K562 (cell line): Measurements from ENCODE around the gene CPLX3. TPM values are rescaled to one million over a fixed set of nuclear protein-coding genes. Genes with fewer than 3 reads are reported as not detected.

Experiments used
- BDP1 ChIP-seq: IDR thresholded peaks from 3 replicates; pipeline ENCODE4 v1.6.1; 2011; ENCODE audit not compliant: insufficient read length, insufficient read depth
- BRCA1 ChIP-seq, 2 experiments: fragments of 450-650 bp in 1 of 2; sonication (generic) in 1 of 2; formaldehyde crosslinking in 1 of 2; IDR thresholded peaks; 2 replicates each; pipeline versions ENCODE4 v1.5.0 to v1.6.1; 2017 to 2020; ENCODE audit warnings: mild to moderate bottlenecking in 1 of 2, missing genetic modification reagents in 1 of 2
- BRD4 ChIP-seq: fragments of 200-600 bp; sonication (generic); IDR thresholded peaks from 2 replicates; pipeline ENCODE4 v1.6.1; 2017; ENCODE audit warnings: inconsistent platforms
- CBX5 ChIP-seq: IDR thresholded peaks from 2 replicates; pipeline ENCODE4 v1.6.1; 2014; ENCODE audit warnings: low read depth, borderline replicate concordance
- DPF2 ChIP-seq: fragments of 450-650 bp; IDR thresholded peaks from 2 replicates; pipeline ENCODE4 v1.6.1; 2016
- HDAC1 ChIP-seq, 2 experiments: fragments of 450-650 bp; IDR thresholded peaks; 2 replicates each; pipeline ENCODE4 v1.6.1; 2016 to 2017; ENCODE audit warnings: inconsistent platforms in 1 of 2, mild to moderate bottlenecking in 1 of 2, moderate library complexity in 1 of 2
- HDGF ChIP-seq: fragments of 450-650 bp; IDR thresholded peaks from 2 replicates; pipeline ENCODE4 v1.6.1; 2016
- HOXB6 ChIP-seq: fragments of 250-450 bp; sonication (Bioruptor Pico); IDR thresholded peaks from 2 replicates; pipeline ENCODE4 v1.5.1; 2022; ENCODE audit warnings: mild to moderate bottlenecking, borderline replicate concordance
- MEF2A ChIP-seq: IDR thresholded peaks from 2 replicates; pipeline ENCODE4 v1.6.1; 2011; ENCODE audit warnings: low read depth, mild to moderate bottlenecking, low read length, moderate library complexity; ENCODE audit not compliant: control insufficient read depth
- MTA3 ChIP-seq: fragments of 450-650 bp; formaldehyde crosslinking; IDR thresholded peaks from 2 replicates; pipeline ENCODE4 v1.6.1; 2017; ENCODE audit warnings: mild to moderate bottlenecking, borderline replicate concordance
- NONO ChIP-seq, 2 experiments: fragments of 200-400 bp in 1 of 2; fragments of 450-650 bp in 1 of 2; formaldehyde crosslinking in 1 of 2; IDR thresholded peaks; 2 replicates each; pipeline ENCODE4 v1.6.1; 2017; ENCODE audit warnings: low read depth in 2 of 2, mild to moderate bottlenecking in 2 of 2, moderate library complexity in 2 of 2, low read length in 1 of 2
- PTRF ChIP-seq: fragments of 450-650 bp; IDR thresholded peaks from 2 replicates; pipeline ENCODE4 v1.6.1; 2016; ENCODE audit warnings: mild to moderate bottlenecking, missing genetic modification characterization, missing compliant biosample characterization
- RBM17 ChIP-seq: fragments of 200-400 bp; formaldehyde crosslinking; IDR thresholded peaks from 2 replicates; pipeline ENCODE4 v1.6.1; 2017; ENCODE audit warnings: low read depth, mild to moderate bottlenecking, low read length, borderline replicate concordance
- SAP30 ChIP-seq: fragments of 200-600 bp; sonication (generic); IDR thresholded peaks from 2 replicates; pipeline ENCODE4 v1.6.1; 2012; ENCODE audit warnings: borderline replicate concordance, low read depth, mild to moderate bottlenecking, moderate library complexity, low read length, control low read depth, inconsistent platforms; ENCODE audit not compliant: insufficient read depth, poor library complexity, severe bottlenecking
- SETDB1 ChIP-seq: IDR thresholded peaks from one replicate; pipeline ENCODE4 v1.6.1; 2012; ENCODE audit warnings: low read length, control low read depth, inconsistent platforms
- SIN3A ChIP-seq, 2 experiments: fragments of 150-350 bp in 1 of 2; IDR thresholded peaks; 2 replicates each; pipeline ENCODE4 v1.6.1; 2011 to 2016; ENCODE audit warnings: borderline replicate concordance in 2 of 2, low read depth in 2 of 2, low read length in 2 of 2, mild to moderate bottlenecking in 2 of 2, moderate library complexity in 2 of 2; ENCODE audit not compliant: control insufficient read depth in 1 of 2
- SMAD4 ChIP-seq: fragments of 250-450 bp; sonication (Bioruptor Pico); conservative IDR thresholded peaks from 2 replicates; pipeline ENCODE4 v1.8.0; 2021; ENCODE audit warnings: inconsistent platforms, mild to moderate bottlenecking, moderate library complexity
- SMARCC2 ChIP-seq: fragments of 450-650 bp; IDR thresholded peaks from 2 replicates; pipeline ENCODE4 v1.6.1; 2017; ENCODE audit warnings: antibody characterized with exemption, moderate library complexity, mild to moderate bottlenecking, low read depth
- SMARCE1 ChIP-seq: fragments of 450-650 bp; IDR thresholded peaks from 2 replicates; pipeline ENCODE4 v1.7.1; 2016; ENCODE audit warnings: mild to moderate bottlenecking
- SOX6 ChIP-seq: fragments of 450-650 bp; IDR thresholded peaks from 2 replicates; pipeline ENCODE4 v1.6.1; 2014; ENCODE audit warnings: mild to moderate bottlenecking
- YBX1 ChIP-seq: fragments of 450-650 bp; IDR thresholded peaks from 2 replicates; pipeline ENCODE4 v1.7.1; 2016; ENCODE audit warnings: mild to moderate bottlenecking
- ZC3H4 ChIP-seq: sonication (generic); formaldehyde crosslinking; IDR thresholded peaks from 2 replicates; pipeline ENCODE4 v1.9.0; 2021; ENCODE audit warnings: missing genetic modification reagents, borderline replicate concordance
- ZNF780A ChIP-seq: fragments of 250-450 bp; sonication (Bioruptor Pico); IDR thresholded peaks from 2 replicates; pipeline ENCODE4 v1.5.0; 2021; ENCODE audit warnings: mild to moderate bottlenecking
- ZNF785 ChIP-seq: fragments of 250-450 bp; sonication (Bioruptor Pico); IDR thresholded peaks from 2 replicates; pipeline ENCODE4 v1.4.0; 2020; ENCODE audit warnings: mild to moderate bottlenecking
- ZNF830 ChIP-seq: fragments of 250-450 bp; sonication (Bioruptor Pico); IDR thresholded peaks from 2 replicates; pipeline ENCODE4 v1.5.0; 2021; ENCODE audit warnings: mild to moderate bottlenecking
- polyA plus RNA-seq, 8 experiments: library from polyadenylated mRNA; depleted of rRNA in 4 of 8; stranded (reverse) in 5 of 8; unstranded in 3 of 8; fragments of >200 nt; fragmentation: Nextera tagmentation in 2 of 8; fragmentation: Illumina TruSeq in 1 of 8; extraction: Ambion mirVana in 2 of 8; extraction: Trizol in 1 of 8; gene quantifications; 2 replicates each; pipeline versions ENCODE4 v1.2.1 to v1.2.3, GENCODE V29; 2011 to 2014; ENCODE audit warnings: inconsistent platforms in 1 of 8, missing spikeins in 1 of 8
- total RNA-seq, 7 experiments: library from RNA; depleted of rRNA in 6 of 7; stranded (reverse); fragments of >200 nt in 6 of 7; fragmentation: Illumina TruSeq in 2 of 7; extraction: Trizol in 2 of 7; gene quantifications; 2 replicates each; pipeline versions ENCODE4 v1.2.1 to v1.2.3, GENCODE V29; 2011 to 2021; ENCODE audit warnings: low replicate concordance in 1 of 7
- TF ChIP-seq, protein P1 (sequence below): sonication (generic); formaldehyde crosslinking; IDR thresholded peaks from 2 replicates; pipeline ENCODE4 v1.9.0; 2022; ENCODE audit warnings: mild to moderate bottlenecking, missing genetic modification reagents
- TF ChIP-seq, protein P2 (sequence below): fragments of 450-650 bp; IDR thresholded peaks from 2 replicates; pipeline ENCODE4 v1.6.1; 2016; ENCODE audit warnings: antibody characterized with exemption
- TF ChIP-seq, protein P3 (sequence below): sonication (generic); formaldehyde crosslinking; IDR thresholded peaks from 2 replicates; pipeline ENCODE4 v1.8.0; 2022; ENCODE audit warnings: missing genetic modification reagents, mild to moderate bottlenecking, moderate library complexity, borderline replicate concordance

CPLX3 gene
- total and polyA plus RNA-seq, 9 of the 15 experiments (the other 6 are each of a cell fraction or from before 2014, with no cell fraction given), result not detected

DNA sequence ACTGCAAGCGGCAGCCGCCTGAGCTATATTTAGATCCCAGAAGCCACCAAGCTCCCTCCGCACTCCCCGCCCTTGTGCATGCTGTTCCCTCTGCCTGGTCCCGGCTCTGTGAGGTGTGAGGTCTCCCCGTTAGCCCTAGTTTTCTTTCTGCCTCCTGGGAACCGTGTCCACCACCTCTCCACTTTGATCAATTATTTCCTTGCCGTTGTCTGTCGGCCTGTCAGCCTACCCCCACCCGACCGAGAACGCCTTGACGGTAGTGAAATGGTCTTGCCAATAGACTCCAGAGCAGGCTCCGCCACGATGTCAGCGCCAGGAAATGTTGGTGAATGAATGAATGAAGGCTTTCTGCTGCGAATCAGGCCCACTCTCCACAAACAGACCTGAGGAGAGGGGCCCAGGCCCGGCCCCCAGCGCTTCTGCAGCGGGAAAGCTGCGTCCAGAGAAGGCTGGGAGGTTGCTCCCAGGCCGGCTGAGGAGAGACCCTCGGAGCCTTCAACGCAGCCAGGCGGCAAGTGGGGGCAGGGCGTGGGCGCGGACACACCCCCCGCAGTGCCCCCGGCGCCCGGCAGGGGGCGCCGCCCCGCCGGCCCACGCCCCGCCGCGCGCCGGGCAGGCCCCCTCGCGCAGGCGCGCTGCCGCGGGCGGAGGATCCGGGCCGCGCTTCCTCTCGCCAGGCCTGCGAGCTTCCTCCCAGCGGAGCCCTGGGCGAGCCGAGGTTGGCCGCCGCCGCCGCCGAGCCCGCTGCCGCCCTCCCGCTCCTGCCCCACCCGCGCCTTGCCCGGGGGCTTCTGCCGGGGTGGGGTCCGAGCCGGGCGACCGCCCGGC is 44.8 kb upstream of the CPLX3 start, which contains the start of gene CSK (continued):
- TF ChIP-seq SAP30 (peak; percentile 75), ZNF830 (CRISPR knock-in tag) (no peak), SOX6 (no peak), SMAD4 (CRISPR knock-in tag) (peak; percentile 61), SETDB1 (no peak), YBX1 (no peak), HDGF (no peak), MTA3 (0 out of 2 replicates have a peak, but pooled peaks have one; percentile 44), BRCA1 (IDR thresholded peaks at IDR 0.05) (no peak), BRCA1 (CRISPR knock-in tag; IDR thresholded peaks at IDR 0.05) (no peak), ZC3H4 (CRISPR knock-in tag) (no peak), CBX5 (no peak), BDP1 (no peak), BRD4 (no peak), SMARCE1 (no peak), MEF2A (peak; percentile 70; the same call in 1 of the 2 replicates), HOXB6 (CRISPR knock-in tag) (no peak), RBM17 (no peak), NONO (IDR thresholded peaks at IDR 0.05; ENCODE audit: low read depth in 2 of 2, low read length in 1 of 2) (peak in 1 of 2 experiments; percentile 82; a peak in 1 of 4 replicates), DPF2 (no peak), ZNF785 (no peak), SIN3A (IDR thresholded peaks at IDR 0.05; ENCODE audit: borderline replicate concordance in 2 of 2, control insufficient read depth in 1 of 2, low read depth in 2 of 2, low read length in 2 of 2) (peak; percentile 29 to 70; a peak in 2 of 4 replicates), HDAC1 (IDR thresholded peaks at IDR 0.05) (peak in 1 of 2 experiments; percentile 72; a peak in 2 of 4 replicates), ZNF780A (CRISPR knock-in tag) (no peak), SMARCC2 (no peak), PTRF (tag) (no peak)
- TF ChIP-seq, protein P1, sequence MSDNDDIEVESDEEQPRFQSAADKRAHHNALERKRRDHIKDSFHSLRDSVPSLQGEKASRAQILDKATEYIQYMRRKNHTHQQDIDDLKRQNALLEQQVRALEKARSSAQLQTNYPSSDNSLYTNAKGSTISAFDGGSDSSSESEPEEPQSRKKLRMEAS (CRISPR knock-in tag), result peak; percentile 62
- TF ChIP-seq, protein P2, sequence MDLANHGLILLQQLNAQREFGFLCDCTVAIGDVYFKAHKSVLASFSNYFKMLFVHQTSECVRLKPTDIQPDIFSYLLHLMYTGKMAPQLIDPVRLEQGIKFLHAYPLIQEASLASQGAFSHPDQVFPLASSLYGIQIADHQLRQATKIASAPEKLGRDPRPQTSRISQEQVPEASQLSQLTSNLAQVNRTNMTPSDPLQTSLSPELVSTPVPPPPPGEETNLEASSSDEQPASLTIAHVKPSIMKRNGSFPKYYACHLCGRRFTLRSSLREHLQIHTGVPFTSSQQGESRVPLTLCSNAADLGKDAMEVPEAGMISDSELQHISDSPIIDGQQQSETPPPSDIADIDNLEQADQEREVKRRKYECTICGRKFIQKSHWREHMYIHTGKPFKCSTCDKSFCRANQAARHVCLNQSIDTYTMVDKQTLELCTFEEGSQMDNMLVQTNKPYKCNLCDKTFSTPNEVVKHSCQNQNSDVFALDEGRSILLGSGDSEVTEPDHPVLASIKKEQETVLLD, result 0 out of 2 replicates have a peak, but pooled peaks have one; percentile 35
- TF ChIP-seq, protein P3, sequence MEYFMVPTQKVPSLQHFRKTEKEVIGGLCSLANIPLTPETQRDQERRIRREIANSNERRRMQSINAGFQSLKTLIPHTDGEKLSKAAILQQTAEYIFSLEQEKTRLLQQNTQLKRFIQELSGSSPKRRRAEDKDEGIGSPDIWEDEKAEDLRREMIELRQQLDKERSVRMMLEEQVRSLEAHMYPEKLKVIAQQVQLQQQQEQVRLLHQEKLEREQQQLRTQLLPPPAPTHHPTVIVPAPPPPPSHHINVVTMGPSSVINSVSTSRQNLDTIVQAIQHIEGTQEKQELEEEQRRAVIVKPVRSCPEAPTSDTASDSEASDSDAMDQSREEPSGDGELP (CRISPR knock-in tag), result peak; percentile 48; the same call in 1 of the 2 replicates
